T-cell (primary cell): ENCODE results near the gene SLC6A11. TPM values are rescaled to one million over a fixed set of nuclear protein-coding genes. Genes with fewer than 3 reads are reported as not detected.

Experiments
- ATAC-seq, 4 experiments: fragments of 200-7000 bp in 3 of 4; fragments of 150-1000 bp in 1 of 4; cut with Tn5 transposase; replicated peaks in 1 of 4; 1 replicate in 3 of 4; 2 replicates in 1 of 4; pipeline ENCODE4 v1.10.0; 2021; ENCODE audit warnings: moderate library complexity in 3 of 4, mild to moderate bottlenecking in 2 of 4, moderate number of reproducible peaks in 1 of 4
- CTCF ChIA-PET, 2 donors: fragments of 300-600 bp; sonication (Branson Sonifier 250); formaldehyde crosslinking; loops; one replicate each; lab custom pipeline; 2022; ENCODE audit warnings: antibody characterized with exemption in 2 of 2; lab: Charles Lee
- POLR2A ChIA-PET, 2 donors: fragments of 300-600 bp; sonication (Branson Sonifier 250); formaldehyde crosslinking; loops; one replicate each; lab custom pipeline; 2022; ENCODE audit warnings: antibody characterized with exemption in 2 of 2; lab: Charles Lee
- DNase-seq, 35 experiments: peaks; one replicate each; pipeline versions ENCODE4 v3.0.0 to v3.0.0-alpha.2; 2013 to 2023
- H3K27ac ChIP-seq: one replicate; pipeline ENCODE4 v1.5.1; 2013; ENCODE audit warnings: low read length
- H3K27me3 ChIP-seq, 2 experiments: replicated peaks in 1 of 2; 1 replicate in 1 of 2; 2 replicates in 1 of 2; pipeline versions ENCODE4 v1.6.1 to v1.7.0; 2013; ENCODE audit warnings: low read length in 1 of 2, mixed read lengths in 1 of 2; ENCODE audit not compliant: control insufficient read depth in 2 of 2, insufficient read depth in 2 of 2; ENCODE audit errors: extremely low read depth in 1 of 2
- H3K36me3 ChIP-seq, 2 donors: 1 replicate in 1 of 2; 2 replicates in 1 of 2; pipeline versions ENCODE4 v1.6.1 to v1.7.0; 2013; ENCODE audit warnings: low read length in 1 of 2; ENCODE audit not compliant: control insufficient read depth in 2 of 2, insufficient read depth in 1 of 2; ENCODE audit errors: extremely low read depth in 1 of 2
- H3K4me1 ChIP-seq, 2 experiments: 1 replicate in 1 of 2; 2 replicates in 1 of 2; pipeline versions ENCODE4 v1.6.1 to v1.7.0; 2013; ENCODE audit warnings: low read length in 2 of 2, mixed read lengths in 1 of 2; ENCODE audit not compliant: insufficient read depth in 2 of 2, control insufficient read depth in 1 of 2; ENCODE audit errors: extremely low read depth in 1 of 2
- H3K4me3 ChIP-seq, 2 donors: 1 replicate in 1 of 2; 2 replicates in 1 of 2; pipeline versions ENCODE4 v1.5.1 to v1.7.0; 2013; ENCODE audit warnings: mild to moderate bottlenecking in 2 of 2, low read length in 1 of 2, moderate library complexity in 1 of 2; ENCODE audit not compliant: control insufficient read depth in 1 of 2; ENCODE audit errors: extremely low read depth in 1 of 2
- H3K9me3 ChIP-seq: 2 replicates; pipeline ENCODE4 v1.7.0; 2013
- H3K27ac Mint-ChIP-seq, 2 donors: one replicate each; pipeline ENCODE4 v1.8.0; 2020 to 2021; ENCODE audit warnings: mild to moderate bottlenecking in 2 of 2, mixed read lengths in 2 of 2
- H3K27me3 Mint-ChIP-seq, 2 donors: one replicate each; pipeline ENCODE4 v1.8.0; 2021 to 2022; ENCODE audit warnings: mixed read lengths in 2 of 2
- H3K36me3 Mint-ChIP-seq: one replicate; pipeline ENCODE4 v1.8.0; 2021; ENCODE audit warnings: mixed read lengths
- H3K4me1 Mint-ChIP-seq, 3 donors: one replicate each; pipeline ENCODE4 v1.8.0; 2020 to 2022; ENCODE audit warnings: mixed read lengths in 3 of 3, mild to moderate bottlenecking in 1 of 3
- H3K4me3 Mint-ChIP-seq, 3 donors: one replicate each; pipeline ENCODE4 v1.8.0; 2020 to 2022; ENCODE audit warnings: mild to moderate bottlenecking in 3 of 3, mixed read lengths in 3 of 3, moderate library complexity in 3 of 3
- H3K9me3 Mint-ChIP-seq, 3 donors: one replicate each; pipeline ENCODE4 v1.8.0; 2020 to 2022; ENCODE audit warnings: mixed read lengths in 3 of 3
- WGBS: methylation state at CpG from one replicate; pipeline ENCODE4 v1.1.5; 2013; ENCODE audit warnings: missing lambda C conversion rate; ENCODE audit not compliant: insufficient coverage; 5-methylcytosine and 5-hydroxymethylcytosine counted together
- total RNA-seq, 35 experiments: library from RNA in 6 of 35; stranded (reverse) in 6 of 35; fragments of 120-200 nt in 1 of 35; gene quantifications; one replicate each; pipeline versions ENCODE4 v1.2.1 to v1.2.4 and lab custom pipeline; 2013 to 2026

SLC6A11 gene
- total RNA-seq, 5 donors from 2014 or later (not counting 1 experiment from before 2014, with no cell fraction given) = not detected

- Histone ChIP-seq H3K36me3 (no peaks in the 10 kb centered on the region), H3K4me1 (no peaks in the 10 kb centered on the region), H3K27ac (no peak overlapping the region), H3K4me3 (no peak overlapping the region), H3K9me3 (no peaks in the 10 kb centered on the region), H3K27me3 (peaks cover 0 to 24% of the 10 kb centered on the region in 2 experiments)
- Mint-ChIP-seq H3K27me3 (peaks cover 11 to 12% of the 10 kb centered on the region in 2 donors), H3K9me3 (peaks cover 0 to 4% (median 0%) of the 10 kb centered on the region in 3 donors), H3K36me3 (no peaks in the 10 kb centered on the region), H3K4me3 (no peak overlapping the region), H3K27ac (no peak overlapping the region), H3K4me1 (no peaks in the 10 kb centered on the region)
- DNase-seq (no peak), ATAC-seq (no peak)
- ChIA-PET CTCF (no interaction called here), POLR2A (no interaction called here)
- 83% methylated on average over 6 of the region's 6 CpGs for WGBS
Observed at GRCh38 chr3:10960255-10960654, 144.2 kb downstream of the SLC6A11 start.

- Histone ChIP-seq H3K27ac (no peak overlapping the region), H3K4me3 (no peak overlapping the region), H3K9me3 (no peaks in the 10 kb centered on the region), H3K36me3 (no peaks in the 10 kb centered on the region), H3K4me1 (no peaks in the 10 kb centered on the region), H3K27me3 (peaks cover 0 to 24% of the 10 kb centered on the region in 2 experiments)
- Mint-ChIP-seq H3K27ac (no peak overlapping the region), H3K36me3 (no peaks in the 10 kb centered on the region), H3K4me3 (no peak overlapping the region), H3K27me3 (peaks cover 21 to 22% of the 10 kb centered on the region in 2 donors), H3K4me1 (no peaks in the 10 kb centered on the region), H3K9me3 (peaks cover 0 to 4% (median 0%) of the 10 kb centered on the region in 3 donors)
- POLR2A ChIA-PET = no interaction called here
- ATAC-seq (no peak), DNase-seq (no peak)
- WGBS = 62% methylated on average over 2 of the region's 2 CpGs
- CTCF ChIA-PET = no interaction called here
Observed at GRCh38 chr3:10961921-10962320, 145.9 kb downstream of the SLC6A11 start.

DNA sequence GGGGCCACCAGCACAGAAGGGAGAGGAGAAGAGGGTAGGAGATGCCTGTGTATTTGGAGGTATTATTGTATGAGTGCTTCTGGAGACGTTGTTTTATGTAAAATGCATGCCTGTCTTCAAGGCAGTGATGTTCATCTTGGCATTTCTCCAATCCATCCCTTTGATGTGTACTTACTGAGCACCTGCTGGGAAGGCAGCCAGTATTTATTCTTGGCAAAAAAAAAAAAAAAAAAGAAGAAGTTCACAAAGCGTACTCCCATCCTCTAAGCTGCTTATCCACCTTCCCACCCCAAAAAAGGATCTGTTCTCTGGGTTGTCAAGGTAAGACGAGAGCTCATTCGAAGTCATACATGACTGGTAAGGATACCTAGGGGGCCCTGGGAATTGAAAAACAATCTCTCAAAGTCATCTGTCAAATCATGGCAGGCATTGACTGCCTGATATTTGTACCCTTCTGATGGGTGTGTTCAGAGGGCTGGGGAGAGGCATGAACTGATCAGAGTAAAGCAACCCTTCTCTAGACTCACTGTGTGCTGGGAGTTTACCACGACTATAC lies 146.5 kb downstream of the SLC6A11 start:
- Mint-ChIP-seq H3K9me3 (peaks cover 0 to 4% (median 0%) of the 10 kb centered on the region in 3 donors), H3K36me3 (no peaks in the 10 kb centered on the region), H3K27ac (no peak overlapping the region), H3K4me1 (no peaks in the 10 kb centered on the region), H3K27me3 (peaks cover 21 to 23% of the 10 kb centered on the region in 2 donors), H3K4me3 (no peak overlapping the region)
- ChIA-PET POLR2A (no interaction called here), CTCF (interaction anchor here in 1 of 2 donors (0.7 kb wide), 2 partner anchors 15 to 1040 kb away, joined by 4 to 7 read pairs; no protein-coding TSS in a partner anchor)
- Histone ChIP-seq H3K4me3 (no peak overlapping the region), H3K27ac (no peak overlapping the region), H3K27me3 (peaks cover 0 to 20% of the 10 kb centered on the region in 2 experiments), H3K36me3 (no peaks in the 10 kb centered on the region), H3K4me1 (no peaks in the 10 kb centered on the region), H3K9me3 (no peaks in the 10 kb centered on the region)
- WGBS = 94% methylated on average over 2 of the region's 5 CpGs
- ATAC-seq (no peak), DNase-seq (no peak)

DNA sequence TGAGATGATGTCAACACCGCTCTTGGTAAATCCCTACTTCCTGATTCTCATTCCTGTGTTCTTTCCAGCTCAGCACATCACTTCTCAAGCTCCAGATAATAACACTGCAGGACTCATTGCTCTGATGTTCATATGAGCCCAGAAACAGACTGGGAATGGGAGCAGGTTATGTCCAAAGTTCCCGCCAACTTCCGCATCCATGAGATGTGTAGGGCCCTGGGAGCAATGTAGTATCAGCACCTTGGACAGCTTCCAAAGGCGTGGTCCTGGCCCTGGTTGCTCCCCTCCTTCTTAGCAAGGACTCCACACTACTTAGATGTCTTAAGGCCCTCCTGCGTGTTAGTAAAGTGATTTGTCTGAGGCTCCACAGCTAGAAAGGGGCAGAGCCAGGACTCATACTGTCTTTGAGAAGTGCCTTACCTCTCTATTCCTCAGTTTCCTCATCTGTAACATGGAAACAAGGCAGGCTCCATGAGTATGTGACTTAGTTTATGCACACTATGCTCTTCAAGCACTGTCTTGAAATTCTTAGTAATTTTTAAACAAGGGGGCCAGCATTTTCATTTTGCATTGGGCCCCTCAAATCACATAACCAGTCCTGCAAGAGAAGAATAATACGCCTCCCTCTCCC lies 148.6 kb downstream of the SLC6A11 start:
- Histone ChIP-seq H3K27me3 (peaks cover 0 to 15% of the 10 kb centered on the region in 2 experiments), H3K27ac (no peak overlapping the region), H3K9me3 (no peaks in the 10 kb centered on the region), H3K4me1 (no peaks in the 10 kb centered on the region), H3K36me3 (no peaks in the 10 kb centered on the region), H3K4me3 (no peak overlapping the region)
- ChIA-PET POLR2A (no interaction called here), CTCF (no interaction called here)
- Mint-ChIP-seq H3K4me1 (no peaks in the 10 kb centered on the region), H3K4me3 (no peak overlapping the region), H3K36me3 (no peaks in the 10 kb centered on the region), H3K9me3 (peaks cover 0 to 4% (median 0%) of the 10 kb centered on the region in 3 donors), H3K27ac (no peak overlapping the region), H3K27me3 (peaks cover 21 to 27% of the 10 kb centered on the region in 2 donors)
- no peak for DNase-seq
- ATAC-seq = no peak
- WGBS = 100% methylated on average over 1 of the region's 6 CpGs

DNA sequence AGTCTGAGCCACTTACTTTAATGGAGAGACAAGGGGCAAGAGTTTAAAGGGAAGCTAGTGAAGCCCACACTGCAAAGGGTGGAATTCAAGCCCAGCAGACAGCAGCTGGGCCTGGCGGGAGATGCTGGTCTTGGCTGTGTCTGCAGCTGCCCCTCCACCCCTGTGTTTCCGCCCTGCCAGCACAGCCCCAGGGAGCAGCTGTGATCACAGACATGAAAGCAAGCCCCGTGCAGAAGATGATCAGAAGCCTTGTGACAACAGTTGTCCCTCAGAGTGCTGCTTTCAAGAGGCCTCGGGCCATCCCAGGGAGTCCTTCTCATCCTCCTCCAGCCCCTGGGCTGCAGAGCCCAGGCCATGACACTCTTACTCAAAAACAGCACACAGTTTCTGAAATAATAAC lies 152.4 kb downstream of the SLC6A11 start:
- ChIA-PET CTCF (no interaction called here), POLR2A (no interaction called here)
- Mint-ChIP-seq H3K9me3 (peaks cover 0 to 4% (median 0%) of the 10 kb centered on the region in 3 donors), H3K36me3 (no peaks in the 10 kb centered on the region), H3K4me3 (no peak overlapping the region), H3K4me1 (no peaks in the 10 kb centered on the region), H3K27ac (no peak overlapping the region), H3K27me3 (peaks cover 20 to 32% of the 10 kb centered on the region in 2 donors)
- Histone ChIP-seq H3K36me3 (no peaks in the 10 kb centered on the region), H3K4me3 (no peak overlapping the region), H3K9me3 (no peaks in the 10 kb centered on the region), H3K27ac (no peak overlapping the region), H3K27me3 (peaks cover 0 to 25% of the 10 kb centered on the region in 2 experiments), H3K4me1 (no peaks in the 10 kb centered on the region)
- DNase-seq = no peak
- no peak for ATAC-seq
- WGBS = 16% methylated on average over 4 of the region's 4 CpGs

- 42% methylated on average over 1 of the region's 5 CpGs for WGBS
- peaks cover 0 to 39% of the 10 kb centered on the region in 2 experiments for H3K27me3 ChIP-seq
- no peaks in the 10 kb centered on the region for H3K36me3 Mint-ChIP-seq
- H3K27me3 Mint-ChIP-seq = peaks cover 27 to 42% of the 10 kb centered on the region in 2 donors
- no peak overlapping the region for H3K4me3 Mint-ChIP-seq
- no peaks in the 10 kb centered on the region for H3K4me1 ChIP-seq
- H3K9me3 ChIP-seq = no peaks in the 10 kb centered on the region
- ATAC-seq (no peak), DNase-seq (no peak)
- H3K9me3 Mint-ChIP-seq = no peaks in the 10 kb centered on the region
- H3K4me3 ChIP-seq = no peak overlapping the region
- no peak overlapping the region for H3K27ac Mint-ChIP-seq
- no peak overlapping the region for H3K27ac ChIP-seq
- H3K36me3 ChIP-seq = no peaks in the 10 kb centered on the region
- CTCF ChIA-PET = no interaction called here
- no peaks in the 10 kb centered on the region for H3K4me1 Mint-ChIP-seq
- POLR2A ChIA-PET = no interaction called here
Observed at GRCh38 chr3:10970306-10970960, 154.4 kb downstream of the SLC6A11 start.
